ENCODE results near the gene CELA2A. TPM values are rescaled to one million over a fixed set of nuclear protein-coding genes. Genes with fewer than 3 reads are reported as not detected.
A peak's percentile ranks its signal among the peaks of the same experiment; 100 is the strongest.

Gene CELA2A
- total and polyA plus RNA-seq, 9 of the 15 experiments (the other 6 are each of a cell fraction or from before 2014, with no cell fraction given) = 0.62 TPM; not detected in 8

GRCh38 chr1:15456313-15456954, at the start of gene CELA2A (continued):
- TF ChIP-seq SREBF1 (IDR thresholded peaks at IDR 0.05; ENCODE audit: borderline replicate concordance, low read depth, low read length) (no peak), KLF16 (IDR thresholded peaks at IDR 0.05) (0 out of 2 replicates have a peak, but pooled peaks have one; percentile 39), ZBTB7A (IDR thresholded peaks at IDR 0.05; ENCODE audit: borderline replicate concordance, control insufficient read depth, low read depth, low read length) (no peak), TCF15 (CRISPR knock-in tag; IDR thresholded peaks at IDR 0.05) (no peak), HBP1 (CRISPR knock-in tag; IDR thresholded peaks at IDR 0.05) (no peak), FOSL1 (tag; conservative IDR thresholded peaks at IDR 0.05) (peak; percentile 55), GATA2 (CRISPR knock-in tag; IDR thresholded peaks at IDR 0.05) (peak; percentile 22; the same call in 1 of the 2 replicates), HNRNPL (IDR thresholded peaks at IDR 0.05; ENCODE audit: low read depth, low read length) (no peak), NR2C1 (IDR thresholded peaks at IDR 0.05) (no peak), NR2C1 (tag; IDR thresholded peaks at IDR 0.05) (no peak), ZNF253 (CRISPR knock-in tag; conservative IDR thresholded peaks at IDR 0.05) (no peak), SNIP1 (IDR thresholded peaks at IDR 0.05; ENCODE audit: low read depth) (0 out of 2 replicates have a peak, but pooled peaks have one; percentile 39), GMEB1 (CRISPR knock-in tag; IDR thresholded peaks at IDR 0.05) (no peak), SMARCA4 (IDR thresholded peaks at IDR 0.05) (peak; percentile 60; the same call in 1 of the 2 replicates), ZC3H4 (CRISPR knock-in tag; IDR thresholded peaks at IDR 0.05; ENCODE audit: borderline replicate concordance) (no peak), USF2 (CRISPR knock-in tag; IDR thresholded peaks at IDR 0.05) (no peak), ZNF224 (CRISPR knock-in tag; IDR thresholded peaks at IDR 0.05) (no peak)
- TF ChIP-seq, protein P1, sequence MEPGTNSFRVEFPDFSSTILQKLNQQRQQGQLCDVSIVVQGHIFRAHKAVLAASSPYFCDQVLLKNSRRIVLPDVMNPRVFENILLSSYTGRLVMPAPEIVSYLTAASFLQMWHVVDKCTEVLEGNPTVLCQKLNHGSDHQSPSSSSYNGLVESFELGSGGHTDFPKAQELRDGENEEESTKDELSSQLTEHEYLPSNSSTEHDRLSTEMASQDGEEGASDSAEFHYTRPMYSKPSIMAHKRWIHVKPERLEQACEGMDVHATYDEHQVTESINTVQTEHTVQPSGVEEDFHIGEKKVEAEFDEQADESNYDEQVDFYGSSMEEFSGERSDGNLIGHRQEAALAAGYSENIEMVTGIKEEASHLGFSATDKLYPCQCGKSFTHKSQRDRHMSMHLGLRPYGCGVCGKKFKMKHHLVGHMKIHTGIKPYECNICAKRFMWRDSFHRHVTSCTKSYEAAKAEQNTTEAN (CRISPR knock-in tag; IDR thresholded peaks at IDR 0.05) = no peak
- TF ChIP-seq, protein P2, sequence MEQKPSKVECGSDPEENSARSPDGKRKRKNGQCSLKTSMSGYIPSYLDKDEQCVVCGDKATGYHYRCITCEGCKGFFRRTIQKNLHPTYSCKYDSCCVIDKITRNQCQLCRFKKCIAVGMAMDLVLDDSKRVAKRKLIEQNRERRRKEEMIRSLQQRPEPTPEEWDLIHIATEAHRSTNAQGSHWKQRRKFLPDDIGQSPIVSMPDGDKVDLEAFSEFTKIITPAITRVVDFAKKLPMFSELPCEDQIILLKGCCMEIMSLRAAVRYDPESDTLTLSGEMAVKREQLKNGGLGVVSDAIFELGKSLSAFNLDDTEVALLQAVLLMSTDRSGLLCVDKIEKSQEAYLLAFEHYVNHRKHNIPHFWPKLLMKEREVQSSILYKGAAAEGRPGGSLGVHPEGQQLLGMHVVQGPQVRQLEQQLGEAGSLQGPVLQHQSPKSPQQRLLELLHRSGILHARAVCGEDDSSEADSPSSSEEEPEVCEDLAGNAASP (IDR thresholded peaks at IDR 0.05) = no peak
- TF ChIP-seq, protein P3, sequence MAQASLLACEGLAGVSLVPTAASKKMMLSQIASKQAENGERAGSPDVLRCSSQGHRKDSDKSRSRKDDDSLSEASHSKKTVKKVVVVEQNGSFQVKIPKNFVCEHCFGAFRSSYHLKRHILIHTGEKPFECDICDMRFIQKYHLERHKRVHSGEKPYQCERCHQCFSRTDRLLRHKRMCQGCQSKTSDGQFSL (CRISPR knock-in tag; IDR thresholded peaks at IDR 0.05) = no peak
- TF ChIP-seq, protein P3 (tag; IDR thresholded peaks at IDR 0.05) = no peak

All from K562 (cell line).